Measurements from ENCODE around the gene DRG2. TPM values are rescaled to one million over a fixed set of nuclear protein-coding genes. Genes with fewer than 3 reads are reported as not detected.

The DRG2 gene, protein sequence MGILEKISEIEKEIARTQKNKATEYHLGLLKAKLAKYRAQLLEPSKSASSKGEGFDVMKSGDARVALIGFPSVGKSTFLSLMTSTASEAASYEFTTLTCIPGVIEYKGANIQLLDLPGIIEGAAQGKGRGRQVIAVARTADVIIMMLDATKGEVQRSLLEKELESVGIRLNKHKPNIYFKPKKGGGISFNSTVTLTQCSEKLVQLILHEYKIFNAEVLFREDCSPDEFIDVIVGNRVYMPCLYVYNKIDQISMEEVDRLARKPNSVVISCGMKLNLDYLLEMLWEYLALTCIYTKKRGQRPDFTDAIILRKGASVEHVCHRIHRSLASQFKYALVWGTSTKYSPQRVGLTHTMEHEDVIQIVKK
- 23.8 and 31.3 TPM in 2 replicates for total RNA-seq

DNA sequence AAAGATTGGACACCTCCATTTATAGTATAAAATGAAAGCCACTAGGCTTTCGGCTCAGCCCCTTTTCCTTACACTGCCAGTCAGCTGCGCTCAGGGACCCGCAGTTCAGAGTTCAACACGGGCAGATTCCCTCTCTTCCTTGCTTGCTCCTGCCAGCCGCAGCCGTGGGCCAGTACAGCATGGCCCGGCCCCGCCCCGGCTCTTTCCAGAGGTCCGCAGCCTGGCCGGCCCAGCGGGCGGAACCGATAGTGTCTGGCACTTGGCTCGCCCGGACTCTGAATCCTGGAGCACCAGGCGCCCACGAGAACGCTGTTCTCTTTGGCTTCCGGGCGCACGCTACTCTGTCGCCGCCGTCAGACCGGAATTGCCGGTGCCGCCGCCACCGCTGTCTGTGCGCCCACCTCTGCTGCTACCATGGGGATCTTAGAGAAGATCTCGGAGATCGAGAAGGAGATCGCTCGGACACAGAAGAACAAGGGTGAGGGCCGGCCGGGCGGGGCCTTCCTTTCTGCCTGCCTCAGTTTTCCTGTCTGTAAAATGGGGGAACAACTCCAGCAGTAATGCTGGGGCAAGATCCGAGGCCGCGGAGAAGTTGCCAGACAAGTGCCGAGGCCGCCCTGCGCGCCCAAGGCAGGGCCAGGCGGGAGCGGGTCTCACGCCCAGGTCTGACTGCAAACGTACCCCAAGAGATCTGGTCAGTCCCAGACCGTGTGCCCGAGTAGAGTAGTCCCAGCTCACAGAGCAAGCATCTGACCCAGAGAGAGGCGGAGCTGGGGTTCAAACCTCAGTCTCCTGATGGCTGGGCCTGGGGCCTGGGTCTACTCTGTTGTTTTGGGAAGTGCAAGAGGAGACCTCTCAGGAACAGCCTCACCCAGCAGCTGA is at the start of gene DRG2:
TSS of gene DRG2 (plus strand) at position 339 of the 882 bp plus-strand sequence. CDS start at position 415, 76 bp downstream.
- DNase-seq (ENCODE audit: low read depth in 2 of 2) = peak; percentile 92 to 96

DNA sequence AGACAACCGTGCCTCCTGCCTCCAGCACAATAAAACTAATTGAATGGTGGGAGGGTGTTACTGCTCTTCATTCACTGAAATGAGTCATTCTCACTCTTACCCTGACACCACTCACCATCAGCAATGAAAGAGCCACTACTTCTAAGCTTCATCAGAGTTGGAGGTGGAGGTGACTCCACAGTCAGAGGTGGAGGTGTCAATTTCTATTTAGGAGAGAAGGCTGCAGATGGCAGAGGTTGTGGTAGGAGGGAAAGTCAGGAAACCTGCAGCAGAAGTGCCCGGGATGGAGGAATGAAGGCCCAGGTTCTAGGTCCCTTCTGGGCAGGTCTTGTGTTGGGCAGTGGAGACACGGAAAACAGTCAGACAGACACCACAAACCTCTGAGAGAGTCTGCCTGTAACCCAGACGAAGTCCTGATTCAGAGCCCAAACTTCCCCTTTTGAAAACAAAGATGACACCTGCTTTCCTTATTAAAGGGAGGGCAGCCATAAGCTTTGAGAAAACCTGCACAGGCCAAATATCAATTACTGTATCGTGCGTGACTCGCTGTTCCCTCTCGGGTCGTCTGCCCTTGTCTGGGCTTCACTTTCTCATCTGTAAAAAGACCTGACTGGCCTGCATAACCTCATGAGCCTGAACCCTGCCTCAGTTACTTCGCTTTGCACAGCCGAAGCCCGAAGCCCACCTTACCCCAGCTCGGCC is 49.4 kb upstream of the DRG2 start:
- DNase-seq (ENCODE audit: low read depth in 2 of 2) = no peak

DNA sequence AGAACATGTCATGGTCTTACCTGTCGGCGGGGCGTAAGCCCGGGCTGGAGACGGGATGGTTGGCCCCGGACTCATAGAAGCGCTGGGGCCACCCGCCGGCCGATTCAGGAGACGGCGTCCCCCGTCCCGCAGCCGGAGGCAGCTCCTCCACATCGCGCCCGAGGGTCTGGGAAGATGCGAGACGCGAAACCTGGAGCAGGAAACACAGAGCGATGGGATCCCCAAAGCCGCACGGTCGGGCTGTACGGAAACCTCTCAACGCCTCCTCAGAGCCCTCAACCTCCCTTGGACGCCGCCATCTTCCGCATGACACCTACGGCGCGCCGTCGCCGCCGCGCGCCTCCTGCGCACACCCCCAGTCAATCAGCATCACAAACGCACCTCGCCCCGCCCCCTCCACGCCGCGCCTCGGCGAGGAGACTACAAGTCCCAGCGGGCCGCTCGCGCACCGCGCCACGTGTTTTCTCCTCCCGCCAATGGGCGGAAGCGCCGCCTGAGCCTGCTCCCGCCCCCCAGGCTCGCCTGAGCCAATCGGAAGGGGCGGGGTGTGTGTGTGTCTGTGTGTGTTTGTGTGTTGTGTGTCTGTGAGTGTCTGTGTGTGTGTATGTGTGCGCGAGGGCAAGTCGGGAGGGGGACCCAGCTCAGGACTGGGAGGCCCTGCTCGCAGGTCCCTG is 48.8 kb upstream of the DRG2 start, which contains the start of the genes ATPAF2 and GID4:
TSS of gene ATPAF2 (minus strand) at position 308 of the 674 bp plus-strand sequence. CDS start at position 153, 155 bp downstream.
TSS of gene GID4 (plus strand) at position 548 of the 674 bp plus-strand sequence. CDS start at position 605, 57 bp downstream.
- DNase-seq (ENCODE audit: low read depth in 2 of 2) = peak; percentile 99 to 100

DNA sequence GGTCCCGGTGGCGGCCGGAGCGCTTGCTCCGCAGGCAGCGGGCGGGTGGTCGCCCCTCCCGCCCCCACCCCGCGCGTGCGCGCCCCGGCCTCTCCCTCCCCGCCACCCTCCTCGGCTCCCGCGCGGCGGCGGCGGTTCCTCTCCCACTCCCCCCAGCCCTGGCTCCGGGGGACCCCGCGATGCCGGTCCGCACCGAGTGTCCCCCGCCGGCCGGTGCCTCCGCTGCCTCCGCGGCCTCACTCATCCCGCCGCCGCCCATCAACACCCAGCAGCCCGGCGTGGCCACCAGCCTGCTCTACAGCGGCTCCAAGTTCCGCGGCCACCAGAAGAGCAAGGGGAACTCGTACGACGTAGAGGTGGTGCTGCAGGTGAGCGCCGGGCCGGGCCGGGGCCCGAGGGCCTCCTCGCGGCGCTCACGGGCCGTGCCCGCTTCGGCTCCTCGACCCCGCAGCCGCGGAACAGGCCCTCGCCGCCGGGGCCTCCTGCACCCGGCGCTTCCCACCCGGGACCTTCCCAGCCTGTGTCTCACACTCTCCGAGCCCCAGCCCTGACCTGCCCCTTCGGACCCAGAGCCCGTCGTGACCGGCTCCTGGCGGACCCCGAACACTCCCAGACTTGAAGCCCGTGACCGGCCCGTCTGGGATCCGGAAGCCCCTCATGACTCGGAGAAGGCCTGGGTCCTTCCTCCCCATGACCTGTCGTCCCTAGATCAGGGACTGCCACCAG is 48.0 kb upstream of the DRG2 start:
- peak in 1 of 2 donors; percentile 28 for DNase-seq (ENCODE audit: low read depth in 2 of 2)

DNA sequence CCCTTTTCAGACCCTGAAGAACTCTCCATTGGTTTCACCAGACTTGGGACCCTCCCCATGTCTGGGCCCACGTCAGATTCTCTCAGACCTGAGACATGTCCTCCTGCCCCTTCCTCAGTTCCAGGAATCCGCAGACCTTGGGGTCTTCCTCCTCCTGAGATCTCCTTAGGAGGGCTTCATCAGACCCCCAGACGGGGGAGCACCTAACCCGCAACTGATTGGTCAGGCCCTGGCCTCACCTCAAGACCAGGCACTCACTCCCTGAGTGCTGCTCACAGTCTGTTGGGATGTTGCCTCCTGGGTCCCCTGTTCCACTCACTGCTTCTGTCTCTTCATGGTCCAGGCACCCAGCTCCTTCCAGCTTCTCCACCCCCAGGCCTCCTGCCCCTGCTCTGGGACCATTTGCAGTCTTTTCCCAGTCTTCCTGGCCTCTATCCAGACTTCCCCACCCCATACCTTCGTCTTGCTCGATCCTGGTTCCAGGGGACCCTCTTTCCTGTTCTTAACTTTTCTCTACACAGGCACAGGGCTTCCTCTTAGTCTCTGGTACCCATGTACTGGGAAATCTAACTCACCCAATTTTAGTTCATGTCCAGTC is 47.4 kb upstream of the DRG2 start:
- no peak for DNase-seq (ENCODE audit: low read depth in 2 of 2)

DNA sequence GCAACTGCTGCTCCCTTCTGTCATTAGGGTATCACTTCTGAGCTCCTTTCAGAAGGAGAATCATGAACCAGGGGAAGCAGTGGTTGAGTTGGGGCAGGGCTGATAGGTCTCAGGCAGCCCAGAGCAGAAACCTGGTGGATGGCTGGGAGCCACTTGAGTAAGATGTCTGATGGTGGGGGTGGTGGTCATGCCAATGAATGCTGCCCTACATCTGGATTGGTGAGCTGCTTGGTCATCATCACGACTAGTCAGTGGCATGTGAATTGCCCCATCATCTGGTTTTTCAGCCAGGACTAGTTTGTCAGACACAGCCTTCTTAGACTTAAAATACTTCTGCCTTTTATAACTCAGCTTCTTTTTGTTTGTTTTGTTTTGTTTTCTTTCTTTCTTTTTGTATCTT is 46.0 kb upstream of the DRG2 start:
- DNase-seq (ENCODE audit: low read depth in 2 of 2) = no peak

DNA sequence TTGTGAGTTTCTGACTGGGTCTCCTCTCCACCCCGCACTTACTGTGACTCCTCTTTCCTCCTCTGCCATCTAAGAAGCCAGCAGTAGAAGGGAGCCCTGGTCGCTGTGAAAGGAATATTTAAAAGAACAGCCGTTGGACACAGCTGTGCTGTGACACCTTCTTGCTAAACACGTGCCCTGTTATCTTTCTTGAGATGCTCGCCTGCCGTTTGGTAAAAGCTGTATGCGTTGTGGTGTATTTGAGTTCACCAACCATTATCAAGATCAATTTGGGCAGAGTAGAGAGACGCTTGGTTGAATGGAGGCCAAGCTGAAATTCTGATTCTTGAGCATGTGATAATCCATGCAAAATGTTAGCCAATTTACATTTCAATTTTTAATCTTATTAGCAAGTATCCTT is 44.8 kb upstream of the DRG2 start:
- DNase-seq (ENCODE audit: low read depth in 2 of 2) = no peak

DNA sequence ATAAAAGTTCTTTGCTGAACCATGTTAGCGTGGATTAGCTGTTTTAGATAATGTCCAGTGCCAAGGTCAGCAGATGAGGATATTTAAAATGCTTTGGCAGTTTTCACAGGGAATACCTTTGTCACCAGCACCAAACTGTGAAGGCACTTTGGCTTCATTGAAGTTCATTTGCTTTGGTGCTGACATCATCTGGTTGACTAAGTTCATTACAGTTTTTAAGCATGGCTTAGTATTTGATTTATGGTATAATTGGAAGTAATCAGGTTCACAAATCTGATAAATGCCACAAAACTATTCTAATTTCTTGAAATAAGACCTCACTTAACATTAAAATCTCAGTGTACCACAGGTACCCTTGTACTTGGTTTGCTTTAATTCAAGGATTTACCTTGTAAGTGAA is 44.3 kb upstream of the DRG2 start:
- peak; percentile 36 to 65 for DNase-seq (ENCODE audit: low read depth in 2 of 2)

DNA sequence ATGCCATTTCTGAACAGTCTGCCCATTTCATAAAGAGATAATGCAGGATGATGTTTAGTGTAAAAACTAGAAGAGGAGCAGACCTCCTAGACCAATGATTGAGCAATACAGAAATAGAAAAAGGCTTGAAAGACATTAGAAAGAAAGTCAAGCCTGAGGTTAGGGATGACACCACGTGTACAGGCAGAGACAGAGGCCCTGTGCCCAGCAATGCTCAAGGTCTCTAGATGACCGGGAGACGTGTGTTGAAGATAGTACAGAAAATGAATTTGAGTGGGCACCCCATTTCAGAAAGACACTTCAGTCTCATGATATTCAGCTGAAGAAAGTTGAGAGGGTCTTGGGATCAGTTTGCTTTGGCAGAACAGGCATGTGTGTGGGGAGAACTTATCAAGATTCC is 43.1 kb upstream of the DRG2 start:
- no peak for DNase-seq (ENCODE audit: low read depth in 2 of 2)

DNA sequence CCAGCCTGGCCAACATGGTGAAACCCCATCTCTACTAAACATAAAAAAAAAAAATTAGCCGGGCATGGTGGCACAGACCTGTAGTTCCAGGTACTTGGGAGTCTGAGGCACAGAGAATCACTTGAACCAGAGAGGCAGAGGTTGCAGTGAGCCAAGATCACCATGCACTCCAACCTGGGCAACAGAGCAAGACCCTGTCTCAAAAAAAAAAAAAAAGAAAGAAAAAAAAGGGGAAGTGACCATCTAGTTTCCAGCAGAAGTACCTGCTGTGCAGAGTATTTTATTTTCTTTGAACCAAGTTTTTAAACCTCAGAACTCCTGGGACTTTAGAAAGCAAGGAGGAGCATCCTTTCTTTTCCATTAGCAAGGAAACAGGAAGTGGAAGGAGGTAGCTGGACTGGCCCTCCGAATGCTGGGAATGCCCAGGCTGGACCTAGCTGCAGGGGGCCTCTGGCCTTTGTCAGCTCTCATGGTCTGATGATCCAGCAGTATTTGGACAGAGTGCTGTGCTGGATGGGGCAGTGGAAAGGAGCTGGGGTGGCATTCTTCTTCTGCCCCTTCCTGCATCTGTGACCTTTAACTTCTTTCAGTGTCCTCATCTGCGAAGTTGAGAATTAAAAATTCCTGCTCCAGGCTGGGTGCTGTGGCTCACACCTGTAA is 41.9 kb upstream of the DRG2 start:
- no peak for DNase-seq (ENCODE audit: low read depth in 2 of 2)

DNA sequence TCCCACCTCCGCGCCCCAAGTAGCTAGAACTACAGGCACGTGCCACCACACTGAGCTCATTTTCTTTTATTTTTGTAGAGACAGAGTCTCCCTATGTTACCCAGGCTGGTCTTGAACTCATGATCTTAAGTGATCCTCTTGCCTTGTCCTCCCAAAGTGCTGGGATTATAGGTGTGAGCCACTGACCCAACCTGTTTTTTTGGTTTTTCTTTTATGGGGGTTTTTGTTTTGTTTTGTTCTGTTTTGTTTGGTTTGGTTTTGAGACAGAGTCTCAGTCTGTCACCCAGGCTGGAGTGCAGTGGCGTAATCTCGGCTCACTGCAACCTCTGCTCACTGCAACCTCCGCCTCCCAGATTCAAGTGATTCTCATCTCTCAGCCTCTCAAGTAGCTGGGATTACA is 32.2 kb upstream of the DRG2 start:
- no peak for DNase-seq (ENCODE audit: low read depth in 2 of 2)

DNA sequence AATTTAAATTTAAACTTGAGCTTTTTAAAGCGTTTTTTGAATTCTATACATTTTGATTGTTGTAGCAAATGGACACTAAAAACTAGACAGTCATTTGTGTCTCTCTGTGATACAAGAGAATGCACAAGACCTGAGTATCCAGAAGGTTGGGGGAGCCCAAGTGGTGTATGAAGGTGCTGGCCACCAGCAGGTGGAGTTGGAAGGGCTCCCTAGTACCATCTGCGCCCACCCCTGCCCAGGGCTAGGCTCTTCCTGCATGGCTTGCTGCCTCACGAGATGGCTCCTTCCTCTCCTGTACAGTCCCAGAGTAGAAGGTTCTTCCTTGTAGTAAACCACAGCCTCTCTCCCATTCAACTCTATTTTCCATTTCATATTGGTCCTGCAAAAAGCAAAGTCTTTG is 31.5 kb upstream of the DRG2 start:
- no peak for DNase-seq (ENCODE audit: low read depth in 2 of 2)

DNA sequence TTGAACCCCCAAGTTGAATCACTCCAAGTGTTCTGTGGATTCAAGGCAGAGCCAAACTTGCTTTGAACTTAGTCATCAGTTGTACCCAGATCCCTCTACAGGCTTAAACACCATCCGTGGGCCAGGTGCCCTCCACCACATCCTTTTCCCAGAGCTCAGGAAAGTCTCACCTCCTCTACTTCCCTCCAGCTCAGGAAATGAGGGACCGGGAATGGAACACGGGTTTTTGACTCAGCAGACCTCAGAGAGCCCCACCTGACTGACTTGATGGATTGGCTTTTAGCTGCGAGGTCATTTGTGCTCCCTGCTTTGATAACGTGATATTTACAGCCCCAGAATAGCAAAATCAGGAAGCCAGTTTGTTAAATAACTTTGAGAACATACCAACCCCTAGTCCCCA is 28.5 kb upstream of the DRG2 start:
- peak in 1 of 2 donors; percentile 55 for DNase-seq (ENCODE audit: low read depth in 2 of 2)

DNA sequence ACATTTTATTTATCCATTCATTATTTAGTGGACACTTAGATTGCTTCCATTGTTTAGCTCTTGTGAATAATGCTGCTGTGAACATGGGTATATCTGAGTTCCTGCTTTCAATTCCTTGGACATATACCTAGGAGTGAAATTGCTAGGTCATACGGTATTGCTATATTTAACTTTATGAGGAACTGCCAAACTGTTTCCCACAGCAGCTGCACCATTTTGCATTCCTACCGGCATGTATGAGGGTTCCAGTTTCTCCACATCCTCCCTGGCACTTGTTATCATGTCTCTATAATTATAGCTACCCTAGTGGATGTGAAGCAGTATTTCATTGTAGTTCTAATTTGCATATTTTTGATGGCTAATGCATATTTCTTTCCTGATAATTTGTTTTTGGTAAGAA is 23.7 kb upstream of the DRG2 start:
- DNase-seq (ENCODE audit: low read depth in 2 of 2) = no peak

DNA sequence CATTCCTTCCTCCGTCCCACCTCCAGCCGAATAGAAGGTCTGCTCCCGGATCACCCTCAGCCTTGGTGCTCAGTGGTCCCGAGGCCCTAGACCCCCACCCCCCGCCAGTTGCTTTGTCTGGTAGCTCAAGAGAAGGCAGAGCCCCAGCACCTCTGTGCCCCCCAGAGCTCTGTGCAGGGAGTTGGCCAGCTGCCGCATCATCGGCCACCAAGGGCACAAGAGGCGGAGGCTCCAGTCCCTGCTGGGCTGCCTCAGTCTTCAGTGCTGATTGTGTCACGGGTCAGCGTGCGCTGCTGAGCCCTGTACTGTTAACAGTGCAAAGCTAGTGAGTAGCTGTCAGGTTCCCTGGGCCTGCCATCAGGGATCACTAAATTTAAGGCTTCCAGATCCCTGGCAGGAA is 22.2 kb upstream of the DRG2 start:
- DNase-seq (ENCODE audit: low read depth in 2 of 2) = no peak

DNA sequence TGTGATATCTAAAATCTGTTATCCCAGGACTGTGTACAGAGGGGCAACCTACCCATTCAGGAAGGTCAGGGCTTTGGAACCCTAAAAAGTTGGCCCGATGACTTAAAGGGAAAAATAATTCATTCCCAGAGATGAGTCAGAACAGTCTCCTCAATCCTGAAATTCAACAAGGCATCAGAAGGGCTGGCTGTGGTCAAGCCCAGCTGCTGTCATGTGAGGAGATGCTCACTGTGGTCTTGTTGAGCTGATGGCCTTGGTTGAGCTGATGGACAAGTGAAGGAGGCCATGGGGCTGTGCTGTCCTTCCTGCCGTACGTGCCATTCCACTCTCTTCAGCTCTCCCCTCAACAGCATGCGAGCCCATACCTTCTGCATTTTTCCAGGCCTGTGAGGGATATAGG is 20.9 kb upstream of the DRG2 start:
- DNase-seq (ENCODE audit: low read depth in 2 of 2) = no peak

DNA sequence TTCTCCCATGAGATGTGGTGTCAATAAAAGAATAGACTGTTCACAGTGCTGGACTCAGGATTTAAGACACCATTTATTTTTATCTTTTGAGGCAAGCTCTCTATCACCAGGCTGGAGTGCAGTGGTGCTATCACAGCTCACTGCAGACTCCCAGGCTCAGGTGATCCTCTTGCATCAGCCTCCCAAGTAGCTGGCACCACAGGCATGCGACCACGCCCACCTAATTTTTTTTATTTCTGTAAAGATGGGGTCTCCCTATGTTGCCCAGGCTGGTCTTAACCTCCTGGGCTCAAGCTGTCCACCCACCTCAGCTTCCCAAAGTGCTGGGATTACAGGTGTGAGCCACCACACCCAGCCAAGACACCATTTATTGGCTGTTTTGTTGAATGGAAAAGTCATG is 18.6 kb upstream of the DRG2 start:
- no peak for DNase-seq (ENCODE audit: low read depth in 2 of 2)

DNA sequence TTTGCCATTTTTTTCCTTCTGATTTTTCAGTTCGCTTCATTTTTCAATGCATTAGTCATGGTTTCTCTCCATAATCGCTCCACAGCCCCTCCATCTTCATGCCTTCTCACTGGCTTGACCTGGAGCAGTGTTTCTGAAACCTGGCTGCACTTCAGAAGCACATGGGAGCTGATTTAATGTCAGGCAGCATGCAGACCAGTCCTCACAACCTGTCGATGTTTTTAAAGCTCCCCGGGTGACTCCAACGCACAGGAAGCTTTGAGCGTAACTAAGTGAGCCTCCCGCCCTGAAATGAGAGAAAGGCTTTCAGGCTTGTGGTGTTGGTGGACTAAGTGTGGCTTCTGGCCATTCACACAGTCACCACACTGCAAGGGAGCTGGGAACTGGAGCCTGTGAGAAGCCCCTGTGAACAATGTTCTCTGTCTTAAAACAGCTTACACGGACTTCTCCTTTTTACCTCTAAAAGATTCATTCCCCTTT is 16.8 kb upstream of the DRG2 start:
- DNase-seq (ENCODE audit: low read depth in 2 of 2) = peak; percentile 21 to 40

DNA sequence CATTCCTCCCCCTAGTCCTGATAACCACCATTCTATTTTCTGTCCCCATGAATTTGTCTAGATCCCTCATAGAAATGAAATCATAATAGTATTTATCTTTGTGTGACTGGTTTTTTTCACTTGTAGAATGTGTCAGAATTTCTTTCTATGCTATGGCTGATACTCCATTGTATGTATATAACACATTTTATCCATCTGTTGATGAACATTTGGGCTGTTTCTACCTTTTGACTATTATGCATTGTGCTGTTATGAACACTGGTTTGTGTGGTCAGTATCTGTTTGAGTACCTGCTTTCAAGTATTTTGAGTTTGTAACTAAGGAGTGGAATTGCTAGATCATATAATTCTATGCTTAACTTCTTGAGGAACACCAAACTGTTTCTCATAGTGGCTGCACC is 16.0 kb upstream of the DRG2 start:
- DNase-seq (ENCODE audit: low read depth in 2 of 2) = no peak
